WTC11 (cell line): Measurements from ENCODE around the gene C2orf76. TPM values are rescaled to one million over a fixed set of nuclear protein-coding genes. Genes with fewer than 3 reads are reported as not detected.

Source experiments
- ATAC-seq: fragments of 200-7000 bp; cut with Tn5 transposase; 2 replicates; pipeline ENCODE4 v1.10.0; 2021; ENCODE audit warnings: mild to moderate bottlenecking, moderate library complexity
- CTCF ChIA-PET: fragments of 300-600 bp; sonication (Branson Sonifier 250); formaldehyde crosslinking; loops from one replicate; lab custom pipeline; 2021; ENCODE audit warnings: antibody characterized with exemption; lab: Charles Lee
- POLR2A ChIA-PET: fragments of 350-600 bp; sonication (Branson Sonifier 250); formaldehyde crosslinking; loops from one replicate; lab custom pipeline; 2021; ENCODE audit warnings: antibody characterized with exemption; lab: Charles Lee
- DNase-seq: peaks from one replicate; pipeline ENCODE4 v3.0.0; 2021; ENCODE audit warnings: low spot score
- H3K27ac Mint-ChIP-seq: 2 replicates; pipeline ENCODE4 v1.8.0; 2021; ENCODE audit warnings: mixed read lengths
- H3K27me3 Mint-ChIP-seq: 2 replicates; pipeline ENCODE4 v1.8.0; 2021; ENCODE audit warnings: low read depth, mild to moderate bottlenecking, moderate library complexity, mixed read lengths
- H3K36me3 Mint-ChIP-seq: 2 replicates; pipeline ENCODE4 v1.8.0; 2021; ENCODE audit warnings: mixed read lengths
- H3K4me1 Mint-ChIP-seq: 2 replicates; pipeline ENCODE4 v1.8.0; 2022; ENCODE audit warnings: mixed read lengths
- H3K4me3 Mint-ChIP-seq: 2 replicates; pipeline ENCODE4 v1.8.0; 2021; ENCODE audit warnings: mild to moderate bottlenecking, moderate library complexity, mixed read lengths
- H3K9me3 Mint-ChIP-seq: 2 replicates; pipeline ENCODE4 v1.8.0; 2021; ENCODE audit warnings: mixed read lengths
- AR ChIP-seq: fragments of 250-450 bp; sonication (Bioruptor Pico); IDR thresholded peaks from 2 replicates; pipeline ENCODE4 v1.9.0; 2021; ENCODE audit warnings: mild to moderate bottlenecking
- ATF2 ChIP-seq: sonication (generic); formaldehyde crosslinking; IDR thresholded peaks from 2 replicates; pipeline ENCODE4 v1.8.1; 2022; ENCODE audit warnings: low read depth, missing genetic modification reagents, borderline replicate concordance
- CREB1 ChIP-seq: sonication (generic); formaldehyde crosslinking; IDR thresholded peaks from 2 replicates; pipeline ENCODE4 v1.8.0; 2023; ENCODE audit warnings: mild to moderate bottlenecking, missing genetic modification reagents
- FOXJ3 ChIP-seq: sonication (generic); formaldehyde crosslinking; IDR thresholded peaks from 2 replicates; pipeline ENCODE4 v1.9.0; 2021; ENCODE audit warnings: missing genetic modification reagents, mild to moderate bottlenecking, borderline replicate concordance
- GABPB1 ChIP-seq: sonication (generic); formaldehyde crosslinking; IDR thresholded peaks from 2 replicates; pipeline ENCODE4 v1.8.1; 2023; ENCODE audit warnings: mild to moderate bottlenecking, missing genetic modification reagents
- GRHL2 ChIP-seq: fragments of 250-450 bp; sonication (Bioruptor Pico); IDR thresholded peaks from 2 replicates; pipeline ENCODE4 v1.8.0; 2022; ENCODE audit warnings: mild to moderate bottlenecking, moderate library complexity; ENCODE audit not compliant: insufficient replicate concordance, severe bottlenecking
- IRF1 ChIP-seq: sonication (generic); formaldehyde crosslinking; IDR thresholded peaks from 2 replicates; pipeline ENCODE4 v1.8.0; 2023; ENCODE audit warnings: missing genetic modification reagents
- JUN ChIP-seq: sonication (generic); formaldehyde crosslinking; IDR thresholded peaks from 2 replicates; pipeline ENCODE4 v1.8.0; 2023; ENCODE audit warnings: mild to moderate bottlenecking, missing genetic modification reagents
- MLX ChIP-seq: sonication (generic); formaldehyde crosslinking; IDR thresholded peaks from 2 replicates; pipeline ENCODE4 v1.8.1; 2023; ENCODE audit warnings: mild to moderate bottlenecking, missing genetic modification reagents, moderate library complexity
- TEAD1 ChIP-seq: sonication (generic); formaldehyde crosslinking; IDR thresholded peaks from 2 replicates; pipeline ENCODE4 v1.8.0; 2022; ENCODE audit warnings: mild to moderate bottlenecking, missing genetic modification reagents
- TP53 ChIP-seq: sonication (generic); formaldehyde crosslinking; IDR thresholded peaks from 2 replicates; pipeline ENCODE4 v1.8.1; 2023; ENCODE audit warnings: mild to moderate bottlenecking, missing genetic modification reagents
- ZBTB21 ChIP-seq: sonication (generic); formaldehyde crosslinking; IDR thresholded peaks from 2 replicates; pipeline ENCODE4 v1.8.1; 2023; ENCODE audit warnings: mild to moderate bottlenecking, missing genetic modification reagents, borderline replicate concordance
- ZNF138 ChIP-seq: sonication (generic); formaldehyde crosslinking; conservative IDR thresholded peaks from 2 replicates; pipeline ENCODE4 v1.8.1; 2022; ENCODE audit warnings: mild to moderate bottlenecking, moderate library complexity, missing genetic modification reagents
- ZNF263 ChIP-seq: sonication (generic); formaldehyde crosslinking; IDR thresholded peaks from 2 replicates; pipeline ENCODE4 v1.8.1; 2022; ENCODE audit warnings: low read depth, mild to moderate bottlenecking, moderate library complexity, missing genetic modification reagents
- ZNF416 ChIP-seq: fragments of 250-450 bp; sonication (Bioruptor Pico); IDR thresholded peaks from 2 replicates; pipeline ENCODE4 v1.9.0; 2021; ENCODE audit warnings: mild to moderate bottlenecking, inconsistent platforms
- total RNA-seq: library from RNA; stranded (reverse); gene quantifications from 3 replicates; pipeline ENCODE4 v1.2.3, GENCODE V29; 2021
- TF ChIP-seq, protein P1 (sequence below): sonication (generic); formaldehyde crosslinking; IDR thresholded peaks from 2 replicates; pipeline ENCODE4 v1.8.0; 2022; ENCODE audit warnings: mild to moderate bottlenecking, missing genetic modification reagents
- TF ChIP-seq, protein P2 (sequence below): sonication (generic); formaldehyde crosslinking; IDR thresholded peaks from 2 replicates; pipeline ENCODE4 v1.8.1; 2022; ENCODE audit warnings: low read depth, mild to moderate bottlenecking, moderate library complexity, missing genetic modification reagents, borderline replicate concordance

C2orf76 gene
- total RNA-seq, 1 experiment from 2014 or later = 4.4 TPM

- TF ChIP-seq AR (CRISPR knock-in tag) = no peak
Measured at GRCh38 chr2:119295688-119296375, 70.8 kb downstream of the C2orf76 start (continued).

- Mint-ChIP-seq H3K9me3 (no peaks in the 10 kb centered on the region), H3K4me1 (peaks cover 13% of the 10 kb centered on the region), H3K36me3 (no peaks in the 10 kb centered on the region), H3K4me3 (no peak overlapping the region), H3K27ac (no peak overlapping the region), H3K27me3 (no peaks in the 10 kb centered on the region)
- ChIA-PET CTCF (interaction anchor here (0.6 to 1.9 kb wide), 2 partner anchors 182 to 283 kb away, joined by 4 to 6 read pairs; no protein-coding TSS in a partner anchor), POLR2A (no interaction called here)
- ATAC-seq (no peak), DNase-seq (no peak)
- no peak for TF ChIP-seq ZBTB21 (CRISPR knock-in tag)
Measured at GRCh38 chr2:119294671-119295070, 72.0 kb downstream of the C2orf76 start.

GRCh38 chr2:119293900-119294299 is 72.7 kb downstream of the C2orf76 start:
- Mint-ChIP-seq H3K4me3 (no peak overlapping the region), H3K36me3 (no peaks in the 10 kb centered on the region)
- TF ChIP-seq MLX (CRISPR knock-in tag) (no peak), CREB1 (no peak), IRF1 (CRISPR knock-in tag) (no peak)
- TF ChIP-seq, all 79 proteins: peak for 0
- ATAC-seq (no peak), DNase-seq (no peak)
- CTCF ChIA-PET = interaction anchor here (0.6 to 1.9 kb wide), 2 partner anchors 182 to 282 kb away, joined by 4 to 6 read pairs; no protein-coding TSS in a partner anchor
- POLR2A ChIA-PET = no interaction called here
- Mint-ChIP-seq H3K27ac (no peak overlapping the region), H3K9me3 (no peaks in the 10 kb centered on the region), H3K4me1 (peaks cover 13% of the 10 kb centered on the region), H3K27me3 (no peaks in the 10 kb centered on the region)

DNA sequence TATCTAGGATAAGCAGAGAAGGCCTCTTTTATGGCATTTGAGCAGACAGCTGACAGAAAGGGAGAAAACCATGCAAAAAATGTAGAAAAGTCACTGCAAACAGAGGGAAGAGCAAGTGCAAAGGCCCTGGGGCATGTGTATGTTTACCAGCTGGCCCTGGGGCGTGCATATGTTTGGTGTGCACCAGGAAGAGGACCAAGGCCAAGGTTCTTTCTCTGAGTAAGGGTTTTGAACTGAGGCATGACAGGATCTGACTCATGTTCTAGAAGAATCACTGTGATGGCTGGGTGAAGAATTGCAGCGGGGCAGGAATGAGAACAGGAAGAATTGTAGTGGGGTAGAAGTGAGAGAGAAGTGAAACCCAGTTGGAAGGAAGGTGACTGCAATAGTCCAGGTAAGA is 73.4 kb downstream of the C2orf76 start:
- H3K36me3 Mint-ChIP-seq = no peaks in the 10 kb centered on the region
- ATAC-seq = no peak
- H3K4me3 Mint-ChIP-seq = no peak overlapping the region
- H3K27me3 Mint-ChIP-seq = no peaks in the 10 kb centered on the region
- H3K4me1 Mint-ChIP-seq = peaks cover 13% of the 10 kb centered on the region
- POLR2A ChIA-PET = no interaction called here
- CTCF ChIA-PET = interaction anchor here (0.8 to 1.5 kb wide), 2 partner anchors 9 kb away, joined by 3 read pairs; no protein-coding TSS in a partner anchor
- no peak overlapping the region for H3K27ac Mint-ChIP-seq
- no peaks in the 10 kb centered on the region for H3K9me3 Mint-ChIP-seq
- DNase-seq = no peak
- TF ChIP-seq GABPB1 (CRISPR knock-in tag) = no peak
- TF ChIP-seq ZNF263 (CRISPR knock-in tag) = no peak
- no peak for TF ChIP-seq GRHL2 (CRISPR knock-in tag)
- no peak for TF ChIP-seq TP53 (CRISPR knock-in tag)
- TF ChIP-seq FOXJ3 (CRISPR knock-in tag) = no peak
- TF ChIP-seq JUN (CRISPR knock-in tag) = no peak
- TF ChIP-seq, protein P1, sequence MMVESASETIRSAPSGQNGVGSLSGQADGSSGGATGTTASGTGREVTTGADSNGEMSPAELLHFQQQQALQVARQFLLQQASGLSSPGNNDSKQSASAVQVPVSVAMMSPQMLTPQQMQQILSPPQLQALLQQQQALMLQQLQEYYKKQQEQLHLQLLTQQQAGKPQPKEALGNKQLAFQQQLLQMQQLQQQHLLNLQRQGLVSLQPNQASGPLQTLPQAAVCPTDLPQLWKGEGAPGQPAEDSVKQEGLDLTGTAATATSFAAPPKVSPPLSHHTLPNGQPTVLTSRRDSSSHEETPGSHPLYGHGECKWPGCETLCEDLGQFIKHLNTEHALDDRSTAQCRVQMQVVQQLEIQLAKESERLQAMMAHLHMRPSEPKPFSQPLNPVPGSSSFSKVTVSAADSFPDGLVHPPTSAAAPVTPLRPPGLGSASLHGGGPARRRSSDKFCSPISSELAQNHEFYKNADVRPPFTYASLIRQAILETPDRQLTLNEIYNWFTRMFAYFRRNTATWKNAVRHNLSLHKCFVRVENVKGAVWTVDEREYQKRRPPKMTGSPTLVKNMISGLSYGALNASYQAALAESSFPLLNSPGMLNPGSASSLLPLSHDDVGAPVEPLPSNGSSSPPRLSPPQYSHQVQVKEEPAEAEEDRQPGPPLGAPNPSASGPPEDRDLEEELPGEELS (CRISPR knock-in tag) = no peak
- TF ChIP-seq ZNF138 (CRISPR knock-in tag) = no peak
- no peak for TF ChIP-seq ATF2 (CRISPR knock-in tag)
- TF ChIP-seq ZNF416 = no peak
- no peak for TF ChIP-seq TEAD1 (CRISPR knock-in tag)
- TF ChIP-seq, protein P2, sequence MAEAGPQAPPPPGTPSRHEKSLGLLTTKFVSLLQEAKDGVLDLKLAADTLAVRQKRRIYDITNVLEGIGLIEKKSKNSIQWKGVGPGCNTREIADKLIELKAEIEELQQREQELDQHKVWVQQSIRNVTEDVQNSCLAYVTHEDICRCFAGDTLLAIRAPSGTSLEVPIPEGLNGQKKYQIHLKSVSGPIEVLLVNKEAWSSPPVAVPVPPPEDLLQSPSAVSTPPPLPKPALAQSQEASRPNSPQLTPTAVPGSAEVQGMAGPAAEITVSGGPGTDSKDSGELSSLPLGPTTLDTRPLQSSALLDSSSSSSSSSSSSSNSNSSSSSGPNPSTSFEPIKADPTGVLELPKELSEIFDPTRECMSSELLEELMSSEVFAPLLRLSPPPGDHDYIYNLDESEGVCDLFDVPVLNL (CRISPR knock-in tag) = no peak
- no peak for TF ChIP-seq AR (CRISPR knock-in tag)
